Thyroid gland (tissue), 4 donors: ENCODE data around the gene SPOCK1. TPM values are rescaled to one million over a fixed set of nuclear protein-coding genes. Genes with fewer than 3 reads are reported as not detected.

ENCODE experiments used
- DNase-seq, 2 donors: peaks; one replicate each; pipeline ENCODE4 v3.0.0-alpha.2; 2019
- H3K27ac ChIP-seq, 3 donors: fragments of 200-600 bp; sonication (generic); 1 replicate in 2 of 3; 2 replicates in 1 of 3; pipeline ENCODE4 v1.5.1; 2016 to 2019; ENCODE audit warnings: mild to moderate bottlenecking in 1 of 3, moderate library complexity in 1 of 3
- H3K27me3 ChIP-seq: fragments of 200-600 bp; sonication (generic); one replicate; pipeline ENCODE4 v1.5.1; 2019
- H3K36me3 ChIP-seq, 2 donors: fragments of 200-600 bp; sonication (generic); one replicate each; pipeline ENCODE4 v1.5.1; 2016 to 2019
- H3K4me1 ChIP-seq, 2 donors: fragments of 200-600 bp; sonication (generic); one replicate each; pipeline ENCODE4 v1.5.1; 2017 to 2019
- H3K4me3 ChIP-seq, 3 donors: fragments of 200-600 bp; sonication (generic); replicated peaks in 1 of 3; 1 replicate in 2 of 3; 2 replicates in 1 of 3; pipeline ENCODE4 v1.5.1; 2016; ENCODE audit warnings: mild to moderate bottlenecking in 1 of 3
- H3K9me3 ChIP-seq: fragments of 200-600 bp; sonication (generic); one replicate; pipeline ENCODE4 v1.5.1; 2017
- CTCF ChIP-seq, 6 experiments: fragments of 200-600 bp in 3 of 6; fragments of 450-650 bp in 3 of 6; sonication (generic) in 3 of 6; IDR thresholded peaks; one replicate each; pipeline ENCODE4 v1.5.1; 2016 to 2019; ENCODE audit warnings: antibody characterized with exemption in 6 of 6, mild to moderate bottlenecking in 2 of 6, inconsistent platforms in 1 of 6, moderate library complexity in 1 of 6
- POLR2A ChIP-seq, 2 donors: fragments of 450-650 bp; IDR thresholded peaks; one replicate each; pipeline ENCODE4 v1.6.1; 2017; ENCODE audit warnings: antibody characterized with exemption in 2 of 2, mild to moderate bottlenecking in 2 of 2, moderate library complexity in 1 of 2
- WGBS, 2 donors: methylation state at CpG; one replicate each; pipeline ENCODE4 v1.1.5; 2017; 5-methylcytosine and 5-hydroxymethylcytosine counted together
- intact Hi-C: fragments of 100-400 bp; cut with DNase I; formaldehyde crosslinking; loops from one replicate; pipeline ENCODE4 v1.15.1; 2023
- total RNA-seq, 4 donors: library from RNA; depleted of rRNA; stranded (reverse); fragments of >200 nt; gene quantifications; one replicate each; pipeline ENCODE4 v1.2.3, GENCODE V29; 2016

Gene SPOCK1
- total RNA-seq, 4 donors from 2014 or later: 15.8 to 34.1 (median 27.5) TPM

GRCh38 chr5:137254119-137255090 is 244.7 kb downstream of the SPOCK1 start:
- TF ChIP-seq CTCF (IDR thresholded peaks at IDR 0.05): no peak
- TF ChIP-seq POLR2A (IDR thresholded peaks at IDR 0.05): no peak
- no peak overlapping the region for H3K4me3 ChIP-seq
- no peaks in the 10 kb centered on the region for H3K27me3 ChIP-seq
- peak overlapping the region; percentile 17 to 52 (median 33) for H3K27ac ChIP-seq
- intact Hi-C loops: no loop called here
- no peaks in the 10 kb centered on the region for H3K36me3 ChIP-seq
- no peaks in the 10 kb centered on the region for H3K4me1 ChIP-seq
- no peak for DNase-seq
- WGBS, 2 donors: 77% methylated on average over 9 of the region's 9 CpGs
- H3K9me3 ChIP-seq: no peaks in the 10 kb centered on the region

- H3K27me3 ChIP-seq: no peaks in the 10 kb centered on the region
- no peaks in the 10 kb centered on the region for H3K4me1 ChIP-seq
- intact Hi-C loops: no loop called here
- TF ChIP-seq CTCF (IDR thresholded peaks at IDR 0.05) (no peak), POLR2A (IDR thresholded peaks at IDR 0.05) (no peak)
- H3K27ac ChIP-seq: no peak overlapping the region
- H3K9me3 ChIP-seq: no peaks in the 10 kb centered on the region
- no peaks in the 10 kb centered on the region for H3K36me3 ChIP-seq
- WGBS, 2 donors: 84 to 90% methylated on average over 2 of the region's 2 CpGs
- no peak overlapping the region for H3K4me3 ChIP-seq
- no peak for DNase-seq
These were observed 246.6 kb downstream of the SPOCK1 start for GRCh38 chr5:137252512-137252911.

GRCh38 chr5:137250421-137250820 is 248.7 kb downstream of the SPOCK1 start:
- Histone ChIP-seq H3K4me3 (no peak overlapping the region), H3K27ac (no peak overlapping the region), H3K9me3 (no peaks in the 10 kb centered on the region), H3K27me3 (no peaks in the 10 kb centered on the region), H3K4me1 (no peaks in the 10 kb centered on the region), H3K36me3 (no peaks in the 10 kb centered on the region)
- 59 to 68% methylated on average over 6 of the region's 6 CpGs for WGBS, 2 donors
- TF ChIP-seq POLR2A (IDR thresholded peaks at IDR 0.05): no peak
- TF ChIP-seq CTCF (IDR thresholded peaks at IDR 0.05): no peak
- no peak for DNase-seq
- intact Hi-C loops: no loop called here

GRCh38 chr5:137248527-137248926 is 250.6 kb downstream of the SPOCK1 start:
- intact Hi-C loops: no loop called here
- Histone ChIP-seq H3K27me3 (no peaks in the 10 kb centered on the region), H3K4me3 (no peak overlapping the region), H3K4me1 (no peaks in the 10 kb centered on the region), H3K36me3 (no peaks in the 10 kb centered on the region), H3K27ac (no peak overlapping the region), H3K9me3 (no peaks in the 10 kb centered on the region)
- TF ChIP-seq CTCF (IDR thresholded peaks at IDR 0.05) (no peak), POLR2A (IDR thresholded peaks at IDR 0.05) (no peak)
- DNase-seq: no peak
- 95 to 98% methylated on average over 3 of the region's 3 CpGs for WGBS, 2 donors

GRCh38 chr5:137245438-137245837 is 253.7 kb downstream of the SPOCK1 start:
- no peak for DNase-seq
- 92 to 93% methylated on average over 2 of the region's 2 CpGs for WGBS, 2 donors
- H3K27ac ChIP-seq: no peak overlapping the region
- TF ChIP-seq POLR2A (IDR thresholded peaks at IDR 0.05) (no peak), CTCF (IDR thresholded peaks at IDR 0.05) (no peak)
- H3K27me3 ChIP-seq: no peaks in the 10 kb centered on the region
- no peak overlapping the region for H3K4me3 ChIP-seq
- H3K9me3 ChIP-seq: no peaks in the 10 kb centered on the region
- H3K4me1 ChIP-seq: no peaks in the 10 kb centered on the region
- no peaks in the 10 kb centered on the region for H3K36me3 ChIP-seq
- intact Hi-C loops: no loop called here
